DMS153 treated with DMSO at 0.1 percent for 48 hours (cell line): ENCODE data around the gene KIF3C.
"Not testable (repeated sequence)": the region's sequence is repeated elsewhere in the genome, so short reads cannot be mapped to it uniquely, and the experiment has no call there.

Experiments
- DNase-seq: peaks from one replicate; lab custom pipeline; 2025; ENCODE audit not compliant: unreplicated experiment; lab: John Stamatoyannopoulos, UW

KIF3C gene

GRCh38 chr2:25917832-25918231 is 64.5 kb downstream of the KIF3C start:
- DNase-seq = no peak

GRCh38 chr2:25917411-25917810 is 64.9 kb downstream of the KIF3C start:
- not testable (repeated sequence) for DNase-seq

- not testable (repeated sequence) for DNase-seq
These were observed 66.1 kb downstream of the KIF3C start for GRCh38 chr2:25915944-25916772.

GRCh38 chr2:25915411-25915810 is 66.9 kb downstream of the KIF3C start:
- DNase-seq = not testable (repeated sequence)

- not testable (repeated sequence) for DNase-seq
These were observed 68.7 kb downstream of the KIF3C start for GRCh38 chr2:25913696-25913973.

- no peak for DNase-seq
These were observed 69.2 kb downstream of the KIF3C start for GRCh38 chr2:25912851-25913695.

- not testable (repeated sequence) for DNase-seq
These were observed 72.7 kb downstream of the KIF3C start for GRCh38 chr2:25909574-25909973.

GRCh38 chr2:25905126-25905525 is 77.2 kb downstream of the KIF3C start:
- DNase-seq = no peak

GRCh38 chr2:25903216-25903776 is 79.0 kb downstream of the KIF3C start:
- DNase-seq = no peak

- no peak for DNase-seq
These were observed 82.8 kb downstream of the KIF3C start for GRCh38 chr2:25899404-25899970.

- DNase-seq = no peak
These were observed 84.8 kb downstream of the KIF3C start for GRCh38 chr2:25897506-25897905.

- not testable (repeated sequence) for DNase-seq
These were observed 86.0 kb downstream of the KIF3C start for GRCh38 chr2:25896308-25896707.

- DNase-seq = no peak
These were observed 86.7 kb downstream of the KIF3C start for GRCh38 chr2:25895610-25896009.

- DNase-seq = no peak
These were observed 87.3 kb downstream of the KIF3C start for GRCh38 chr2:25895018-25895417.

- DNase-seq = no peak
These were observed 88.0 kb downstream of the KIF3C start for GRCh38 chr2:25894135-25894830.

- no peak for DNase-seq
These were observed 90.6 kb downstream of the KIF3C start for GRCh38 chr2:25891672-25892071.

GRCh38 chr2:25887624-25888242 is 94.6 kb downstream of the KIF3C start:
- DNase-seq = no peak

GRCh38 chr2:25885933-25886332 is 96.4 kb downstream of the KIF3C start:
- no peak for DNase-seq

GRCh38 chr2:25881764-25882163 is 100.5 kb downstream of the KIF3C start:
- no peak for DNase-seq

GRCh38 chr2:25879133-25879730 is 103.1 kb downstream of the KIF3C start:
- no peak for DNase-seq
